PC-3 (cell line): ENCODE data around the gene KLF16. TPM values are rescaled to one million over a fixed set of nuclear protein-coding genes. Genes with fewer than 3 reads are reported as not detected.

Experiments used
- ATAC-seq: fragments of 200-7000 bp; cut with Tn5 transposase; 2 replicates; pipeline ENCODE4 v1.9.1; 2020; ENCODE audit warnings: mild to moderate bottlenecking, moderate library complexity
- BruUV-seq: library from RNA; stranded (reverse); fragments of 400-500 nt; replicated peaks from 2 replicates; lab custom pipeline; 2021; lab: Mats Ljungman, UMichigan
- CTCF ChIA-PET: fragments of 300-600 bp; sonication (Branson Sonifier 250); formaldehyde crosslinking; loops from one replicate; lab custom pipeline; 2022; ENCODE audit warnings: antibody characterized with exemption; lab: Charles Lee
- POLR2A ChIA-PET: fragments of 300-600 bp; sonication (Branson Sonifier 250); formaldehyde crosslinking; loops from one replicate; lab custom pipeline; 2022; ENCODE audit warnings: antibody characterized with exemption; ENCODE audit not compliant: unreplicated experiment; lab: Charles Lee
- DNase-seq: peaks from one replicate; pipeline ENCODE4 v3.0.0-alpha.2; 2015
- H2AFZ ChIP-seq: fragments of 300-600 bp; sonication (generic); 2 replicates; pipeline ENCODE4 v1.6.0; 2016; ENCODE audit warnings: antibody characterized with exemption, low read length
- H3F3A ChIP-seq: fragments of 300-600 bp; sonication (generic); one replicate; pipeline ENCODE4 v1.6.0; 2017; ENCODE audit warnings: antibody characterized with exemption, low read length, control low read depth, mild to moderate bottlenecking; ENCODE audit not compliant: unreplicated experiment
- H3K27ac ChIP-seq: fragments of 300-600 bp; sonication (generic); 2 replicates; pipeline ENCODE4 v1.5.1; 2016; ENCODE audit warnings: mild to moderate bottlenecking, low read length
- H3K27me3 ChIP-seq: fragments of 300-600 bp; sonication (generic); 2 replicates; pipeline ENCODE4 v1.6.1; 2016; ENCODE audit warnings: low read length, mixed read lengths
- H3K36me3 ChIP-seq: fragments of 300-600 bp; sonication (generic); 2 replicates; pipeline ENCODE4 v1.6.1; 2016; ENCODE audit warnings: low read depth, mixed run types, low read length, mixed read lengths
- H3K4me1 ChIP-seq: fragments of 300-600 bp; sonication (generic); 2 replicates; pipeline ENCODE4 v1.5.1; 2016; ENCODE audit warnings: low read length; ENCODE audit not compliant: insufficient read depth
- H3K4me2 ChIP-seq: fragments of 300-600 bp; sonication (generic); 2 replicates; pipeline ENCODE4 v1.6.0; 2016; ENCODE audit warnings: low read length
- H3K4me3 ChIP-seq: fragments of 300-600 bp; sonication (generic); 2 replicates; pipeline ENCODE4 v1.5.1; 2016; ENCODE audit warnings: mild to moderate bottlenecking, low read length, mixed read lengths
- H3K79me2 ChIP-seq: fragments of 300-600 bp; sonication (generic); 2 replicates; pipeline ENCODE4 v1.6.1; 2017; ENCODE audit warnings: low read length, mixed read lengths
- H3K9ac ChIP-seq: fragments of 300-600 bp; sonication (generic); 2 replicates; pipeline ENCODE4 v1.6.0; 2016; ENCODE audit warnings: mild to moderate bottlenecking, low read length
- H3K9me2 ChIP-seq: fragments of 300-600 bp; sonication (generic); replicated peaks from 2 replicates; pipeline ENCODE4 v1.6.1; 2016; ENCODE audit warnings: mixed run types, low read length, mixed read lengths
- H3K9me3 ChIP-seq: fragments of 300-600 bp; sonication (generic); 2 replicates; pipeline ENCODE4 v1.6.1; 2016; ENCODE audit warnings: low read length, mixed read lengths
- H4K20me1 ChIP-seq: fragments of 300-600 bp; sonication (generic); 2 replicates; pipeline ENCODE4 v1.6.1; 2016; ENCODE audit warnings: low read length, mixed read lengths
- EZH2 ChIP-seq: fragments of 300-600 bp; sonication (generic); IDR thresholded peaks from one replicate; pipeline ENCODE4 v1.6.1; 2017; ENCODE audit warnings: antibody characterized with exemption, mild to moderate bottlenecking, low read length; ENCODE audit not compliant: unreplicated experiment
- EZH2phosphoT487 ChIP-seq: fragments of 300-600 bp; sonication (generic); IDR thresholded peaks from 2 replicates; pipeline ENCODE4 v1.6.1; 2018; ENCODE audit warnings: mild to moderate bottlenecking, antibody characterized with exemption, low read length, borderline replicate concordance
- intact Hi-C: fragments of 100-400 bp; cut with micrococcal nuclease; formaldehyde crosslinking; loops from 2 replicates; pipeline ENCODE4 v1.9.0; 2023
- total RNA-seq: library from RNA; depleted of rRNA; stranded (reverse); fragments of >200 nt; gene quantifications from 2 replicates; pipeline ENCODE4 v1.2.3, GENCODE V29; 2014
- TF ChIP-seq, protein P1 (sequence below): fragments of 300-600 bp; sonication (generic); conservative IDR thresholded peaks from 2 replicates; pipeline ENCODE4 v1.5.1; 2017; ENCODE audit warnings: antibody characterized with exemption, low read depth, mild to moderate bottlenecking, low read length

The KLF16 gene
- total RNA-seq, 1 experiment from 2014 or later, result 15.1 TPM

GRCh38 chr19:1850809-1851653 is 12.3 kb downstream of the KLF16 start:
- Histone ChIP-seq H3K27ac (no peak overlapping the region), H3K27me3 (no peaks in the 10 kb centered on the region), H3K4me2 (no peak overlapping the region), H3K9me3 (no peaks in the 10 kb centered on the region), H3F3A (no peaks in the 10 kb centered on the region), H3K9me2 (no peaks in the 10 kb centered on the region), H2AFZ (no peak overlapping the region), H4K20me1 (peaks cover 15% of the 10 kb centered on the region; the same call in 1 of the 2 replicates), H3K4me3 (no peak overlapping the region), H3K9ac (no peak overlapping the region), H3K4me1 (peaks cover 8% of the 10 kb centered on the region), H3K79me2 (peaks cover 42% of the 10 kb centered on the region), H3K36me3 (no peaks in the 10 kb centered on the region)
- ChIA-PET CTCF (no interaction called here), POLR2A (no interaction called here)
- no TSS peak for BruUV-seq
- TF ChIP-seq, protein P1, sequence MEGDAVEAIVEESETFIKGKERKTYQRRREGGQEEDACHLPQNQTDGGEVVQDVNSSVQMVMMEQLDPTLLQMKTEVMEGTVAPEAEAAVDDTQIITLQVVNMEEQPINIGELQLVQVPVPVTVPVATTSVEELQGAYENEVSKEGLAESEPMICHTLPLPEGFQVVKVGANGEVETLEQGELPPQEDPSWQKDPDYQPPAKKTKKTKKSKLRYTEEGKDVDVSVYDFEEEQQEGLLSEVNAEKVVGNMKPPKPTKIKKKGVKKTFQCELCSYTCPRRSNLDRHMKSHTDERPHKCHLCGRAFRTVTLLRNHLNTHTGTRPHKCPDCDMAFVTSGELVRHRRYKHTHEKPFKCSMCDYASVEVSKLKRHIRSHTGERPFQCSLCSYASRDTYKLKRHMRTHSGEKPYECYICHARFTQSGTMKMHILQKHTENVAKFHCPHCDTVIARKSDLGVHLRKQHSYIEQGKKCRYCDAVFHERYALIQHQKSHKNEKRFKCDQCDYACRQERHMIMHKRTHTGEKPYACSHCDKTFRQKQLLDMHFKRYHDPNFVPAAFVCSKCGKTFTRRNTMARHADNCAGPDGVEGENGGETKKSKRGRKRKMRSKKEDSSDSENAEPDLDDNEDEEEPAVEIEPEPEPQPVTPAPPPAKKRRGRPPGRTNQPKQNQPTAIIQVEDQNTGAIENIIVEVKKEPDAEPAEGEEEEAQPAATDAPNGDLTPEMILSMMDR, result peak; percentile 31
- no peak for TF ChIP-seq EZH2
- no peak for TF ChIP-seq EZH2phosphoT487
- DNase-seq (peak; percentile 30), ATAC-seq (no peak)
- intact Hi-C loops, result no loop called here

GRCh38 chr19:1849886-1850398 is 13.4 kb downstream of the KLF16 start:
- ATAC-seq, result no peak
- H3K27ac ChIP-seq, result no peak overlapping the region
- H3K79me2 ChIP-seq, result peaks cover 42% of the 10 kb centered on the region
- CTCF ChIA-PET, result no interaction called here
- no peaks in the 10 kb centered on the region for H3K36me3 ChIP-seq
- H3K4me1 ChIP-seq, result peaks cover 8% of the 10 kb centered on the region
- TF ChIP-seq EZH2 (no peak), EZH2phosphoT487 (no peak)
- TF ChIP-seq, protein P1, result no peak
- DNase-seq, result no peak
- H3K4me2 ChIP-seq, result no peak overlapping the region
- H3F3A ChIP-seq, result no peaks in the 10 kb centered on the region
- no peak overlapping the region for H3K4me3 ChIP-seq
- H3K9ac ChIP-seq, result no peak overlapping the region
- H2AFZ ChIP-seq, result no peak overlapping the region
- peaks cover 13% of the 10 kb centered on the region; the same call in 1 of the 2 replicates for H4K20me1 ChIP-seq
- H3K27me3 ChIP-seq, result no peaks in the 10 kb centered on the region
- intact Hi-C loops, result no loop called here
- H3K9me2 ChIP-seq, result no peaks in the 10 kb centered on the region
- BruUV-seq, result no TSS peak
- POLR2A ChIA-PET, result no interaction called here
- no peaks in the 10 kb centered on the region for H3K9me3 ChIP-seq

- no peak for TF ChIP-seq EZH2
- TF ChIP-seq, protein P1, result no peak
- TF ChIP-seq EZH2phosphoT487, result no peak
- DNase-seq (no peak), ATAC-seq (no peak)
- no TSS peak for BruUV-seq
- Histone ChIP-seq H3K27ac (no peak overlapping the region), H4K20me1 (peaks cover 12% of the 10 kb centered on the region; the same call in 1 of the 2 replicates), H3K36me3 (no peaks in the 10 kb centered on the region), H3K4me1 (peaks cover 8% of the 10 kb centered on the region), H3K79me2 (peaks cover 47% of the 10 kb centered on the region), H3F3A (no peaks in the 10 kb centered on the region), H3K9me3 (no peaks in the 10 kb centered on the region), H3K27me3 (no peaks in the 10 kb centered on the region), H2AFZ (no peak overlapping the region), H3K9me2 (no peaks in the 10 kb centered on the region), H3K4me3 (no peak overlapping the region), H3K4me2 (peak overlapping the region; percentile 37; the same call in 1 of the 2 replicates), H3K9ac (no peak overlapping the region)
- CTCF ChIA-PET, result no interaction called here
- intact Hi-C loops, result no loop called here
- POLR2A ChIA-PET, result no interaction called here
Observed at GRCh38 chr19:1849132-1849474, 14.3 kb downstream of the KLF16 start.
